A549 treated with Mapracorat at 1 μM for 4 hours (cell line): Measurements from ENCODE around the gene IGFBP3. TPM values are rescaled to one million over a fixed set of nuclear protein-coding genes. Genes with fewer than 3 reads are reported as not detected.

Experiments used
- total RNA-seq: library from RNA; stranded (reverse); fragments of 200-300 nt; extraction: Qiagen RNA extraction; gene quantifications from 5 replicates; pipeline ENCODE4 v1.2.3, GENCODE V29; 2022

Gene IGFBP3
- total RNA-seq = 123 to 199 TPM (median 170 TPM) in 5 replicates

GRCh38 chr7:45920502-45921380, at the start of gene IGFBP3:
IGFBP3 (minus strand) TSS chr7:45921272; CDS start chr7:45921140, 132 bp downstream.

GRCh38 chr7:45888185-45888992, 32.7 kb downstream of the IGFBP3 start, which contains the start of gene IGFBP1:
IGFBP1 (plus strand) TSS chr7:45888488; CDS start chr7:45888653, 165 bp downstream.

GRCh38 chr7:45873035-45873354, 48.1 kb downstream of the IGFBP3 start, which contains the start of gene CCDC201:
CCDC201 (minus strand) TSS chr7:45873082; CDS start chr7:45873007, 75 bp downstream.

Other genes with a start within 250 kb of the IGFBP3 start
- gene CCDC201, start 48.2 kb downstream of the IGFBP3 start, total RNA-seq = not detected in 5 replicates
- 42.0 to 63.6 TPM (median 60.6 TPM) in 5 replicates for gene IGFBP1, start 32.8 kb downstream of the IGFBP3 start, total RNA-seq